OCI-LY1 (cell line): ENCODE data around the gene ODAD3.

Experiments
- H2AFZ ChIP-seq: fragments of 200-600 bp; sonication (generic), shearing (Covaris generic); 2 replicates; pipeline ENCODE4 v1.6.0; 2014; ENCODE audit warnings: antibody characterized with exemption, mild to moderate bottlenecking, low read length
- H3F3A ChIP-seq: fragments of 200-600 bp; sonication (generic), shearing (Covaris generic); 2 replicates; pipeline ENCODE4 v1.6.0; 2014; ENCODE audit warnings: mild to moderate bottlenecking, antibody characterized with exemption, low read length, moderate library complexity; ENCODE audit not compliant: insufficient read depth
- H3K27ac ChIP-seq: fragments of 200-600 bp; sonication (generic); 2 replicates; pipeline ENCODE4 v1.5.1; 2014; ENCODE audit warnings: low read length, mixed run types, mild to moderate bottlenecking, low read depth; ENCODE audit not compliant: poor library complexity, severe bottlenecking
- H3K27me3 ChIP-seq: fragments of 200-600 bp; sonication (generic); 2 replicates; pipeline ENCODE4 v1.6.0; 2014; ENCODE audit warnings: antibody characterized with exemption, mild to moderate bottlenecking, low read length, moderate library complexity; ENCODE audit not compliant: insufficient read depth
- H3K36me3 ChIP-seq: fragments of 200-600 bp; sonication (generic); 2 replicates; pipeline ENCODE4 v1.6.1; 2014; ENCODE audit warnings: mild to moderate bottlenecking, antibody characterized with exemption, low read length, moderate library complexity, mixed read lengths; ENCODE audit not compliant: insufficient read depth
- H3K4me1 ChIP-seq: fragments of 200-600 bp; sonication (generic); 2 replicates; pipeline ENCODE4 v1.5.1; 2014; ENCODE audit warnings: mild to moderate bottlenecking, low read length, moderate library complexity; ENCODE audit not compliant: insufficient read depth, severe bottlenecking
- H3K4me2 ChIP-seq: fragments of 200-600 bp; sonication (generic), shearing (Covaris generic); 2 replicates; pipeline ENCODE4 v1.6.1; 2014; ENCODE audit warnings: low read length
- H3K4me3 ChIP-seq: fragments of 200-600 bp; sonication (generic); 2 replicates; pipeline ENCODE4 v1.5.1; 2014; ENCODE audit warnings: low read length, low read depth, mild to moderate bottlenecking, mixed read lengths; ENCODE audit not compliant: poor library complexity, severe bottlenecking
- H3K79me2 ChIP-seq: fragments of 200-600 bp; shearing (Covaris generic); 2 replicates; pipeline ENCODE4 v1.6.1; 2016; ENCODE audit warnings: mixed run types, low read length, mixed read lengths; ENCODE audit not compliant: insufficient read depth
- H3K9ac ChIP-seq: fragments of 200-600 bp; sonication (generic), shearing (Covaris generic); 2 replicates; pipeline ENCODE4 v1.6.1; 2014; ENCODE audit warnings: mild to moderate bottlenecking, low read length, mixed read lengths
- H3K9me2 ChIP-seq: fragments of 200-600 bp; sonication (generic), shearing (Covaris generic); 2 replicates; pipeline ENCODE4 v1.6.1; 2014; ENCODE audit warnings: low read depth, mild to moderate bottlenecking, low read length, mixed read lengths
- H3K9me3 ChIP-seq: fragments of 200-600 bp; shearing (Covaris generic); 2 replicates; pipeline ENCODE4 v1.6.1; 2014; ENCODE audit warnings: low read length, mixed read lengths
- H4K20me1 ChIP-seq: fragments of 200-600 bp; sonication (generic), shearing (Covaris generic); 2 replicates; pipeline ENCODE4 v1.6.0; 2016; ENCODE audit warnings: mild to moderate bottlenecking, low read length; ENCODE audit not compliant: insufficient read depth
- EZH2 ChIP-seq: fragments of 200-600 bp; sonication (generic), shearing (Covaris generic); IDR thresholded peaks from 2 replicates; pipeline ENCODE4 v1.8.0; 2017; ENCODE audit warnings: borderline replicate concordance, mixed run types, mild to moderate bottlenecking, antibody characterized with exemption, low read length, moderate library complexity, mixed read lengths
- TF ChIP-seq, protein P1 (sequence below): fragments of 200-600 bp; sonication (generic), shearing (Covaris generic); IDR thresholded peaks from 2 replicates; pipeline ENCODE4 v1.5.1; 2017; ENCODE audit warnings: mild to moderate bottlenecking, antibody characterized with exemption, low read length, moderate library complexity, mixed read lengths

The ODAD3 gene

GRCh38 chr19:11425719-11426457, 9.0 kb downstream of the ODAD3 start:
- H3K4me1 ChIP-seq, result peaks cover 8% of the 10 kb centered on the region
- H3K36me3 ChIP-seq, result no peaks in the 10 kb centered on the region
- no peak overlapping the region for H3K27ac ChIP-seq
- no peaks in the 10 kb centered on the region for H3F3A ChIP-seq
- H2AFZ ChIP-seq, result no peak overlapping the region
- H3K4me2 ChIP-seq, result no peak overlapping the region
- TF ChIP-seq, protein P1, sequence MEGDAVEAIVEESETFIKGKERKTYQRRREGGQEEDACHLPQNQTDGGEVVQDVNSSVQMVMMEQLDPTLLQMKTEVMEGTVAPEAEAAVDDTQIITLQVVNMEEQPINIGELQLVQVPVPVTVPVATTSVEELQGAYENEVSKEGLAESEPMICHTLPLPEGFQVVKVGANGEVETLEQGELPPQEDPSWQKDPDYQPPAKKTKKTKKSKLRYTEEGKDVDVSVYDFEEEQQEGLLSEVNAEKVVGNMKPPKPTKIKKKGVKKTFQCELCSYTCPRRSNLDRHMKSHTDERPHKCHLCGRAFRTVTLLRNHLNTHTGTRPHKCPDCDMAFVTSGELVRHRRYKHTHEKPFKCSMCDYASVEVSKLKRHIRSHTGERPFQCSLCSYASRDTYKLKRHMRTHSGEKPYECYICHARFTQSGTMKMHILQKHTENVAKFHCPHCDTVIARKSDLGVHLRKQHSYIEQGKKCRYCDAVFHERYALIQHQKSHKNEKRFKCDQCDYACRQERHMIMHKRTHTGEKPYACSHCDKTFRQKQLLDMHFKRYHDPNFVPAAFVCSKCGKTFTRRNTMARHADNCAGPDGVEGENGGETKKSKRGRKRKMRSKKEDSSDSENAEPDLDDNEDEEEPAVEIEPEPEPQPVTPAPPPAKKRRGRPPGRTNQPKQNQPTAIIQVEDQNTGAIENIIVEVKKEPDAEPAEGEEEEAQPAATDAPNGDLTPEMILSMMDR, result no peak
- no peak for TF ChIP-seq EZH2
- H3K27me3 ChIP-seq, result no peaks in the 10 kb centered on the region; the same call in 1 of the 2 replicates
- no peak overlapping the region for H3K9ac ChIP-seq
- H4K20me1 ChIP-seq, result no peaks in the 10 kb centered on the region
- no peaks in the 10 kb centered on the region for H3K9me2 ChIP-seq
- no peaks in the 10 kb centered on the region for H3K79me2 ChIP-seq
- no peak overlapping the region for H3K4me3 ChIP-seq
- H3K9me3 ChIP-seq, result no peaks in the 10 kb centered on the region

DNA sequence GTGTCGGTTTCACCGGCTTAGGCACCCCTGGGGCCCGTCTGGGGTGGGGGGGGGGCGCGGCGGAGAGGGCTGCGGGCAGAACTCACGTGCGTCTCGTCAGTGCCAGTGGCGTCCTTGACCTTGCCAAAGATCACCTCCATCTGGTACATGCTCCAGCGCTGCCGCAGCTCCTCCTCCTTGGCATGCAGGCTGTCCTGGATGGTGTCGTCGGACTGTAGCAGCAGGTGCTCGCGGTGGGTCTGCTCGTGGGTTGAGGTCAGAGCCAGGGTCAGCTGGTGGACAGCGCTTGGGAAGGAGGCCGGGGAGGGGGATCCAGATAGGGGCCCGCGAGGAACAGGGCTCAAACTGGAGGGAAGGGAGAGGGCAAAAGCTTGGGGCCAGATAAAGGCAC, 11.1 kb downstream of the ODAD3 start:
- Histone ChIP-seq H3K4me1 (peaks cover 10% of the 10 kb centered on the region), H3K9ac (no peak overlapping the region), H3K27ac (no peak overlapping the region), H3K4me2 (no peak overlapping the region), H3K27me3 (no peaks in the 10 kb centered on the region; the same call in 1 of the 2 replicates), H2AFZ (no peak overlapping the region), H3K9me2 (no peaks in the 10 kb centered on the region), H3K79me2 (no peaks in the 10 kb centered on the region), H3F3A (no peaks in the 10 kb centered on the region), H3K36me3 (no peaks in the 10 kb centered on the region), H3K4me3 (no peak overlapping the region), H4K20me1 (no peaks in the 10 kb centered on the region), H3K9me3 (no peaks in the 10 kb centered on the region)
- TF ChIP-seq, protein P1, result no peak
- TF ChIP-seq EZH2, result no peak

DNA sequence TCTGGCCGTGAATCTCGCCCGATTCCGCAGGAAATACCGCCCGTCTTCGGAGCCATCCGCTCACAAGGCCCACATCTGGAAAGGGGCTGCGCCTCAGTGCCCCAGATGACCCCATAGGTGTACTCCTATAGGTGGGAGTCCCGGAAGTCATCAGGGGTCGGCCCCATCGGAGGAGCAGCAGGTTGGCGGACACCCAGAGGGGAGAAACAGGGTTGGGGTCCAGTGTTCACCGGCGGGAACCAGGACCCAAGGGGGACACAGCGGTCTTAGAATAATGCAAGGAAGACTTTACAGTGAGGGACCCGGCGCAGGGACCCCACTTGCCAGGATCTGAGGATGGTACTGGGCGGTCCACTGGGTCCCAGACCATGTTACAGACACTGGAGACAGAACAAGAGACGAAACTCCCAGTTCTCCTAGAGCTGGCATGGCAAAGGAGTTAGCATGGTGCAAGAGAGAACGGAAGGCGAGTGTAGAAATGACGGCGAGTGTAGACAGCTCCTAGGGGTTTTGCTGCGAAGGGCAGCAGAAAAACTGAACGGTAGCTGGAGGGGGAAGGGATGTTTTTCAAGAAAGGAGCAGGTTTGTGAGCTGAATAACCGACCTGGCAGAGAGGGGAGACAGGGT, 11.6 kb downstream of the ODAD3 start:
- H3K79me2 ChIP-seq, result no peaks in the 10 kb centered on the region
- H3K9ac ChIP-seq, result no peak overlapping the region
- H3K27ac ChIP-seq, result no peak overlapping the region
- H2AFZ ChIP-seq, result no peak overlapping the region
- no peaks in the 10 kb centered on the region for H3F3A ChIP-seq
- TF ChIP-seq EZH2, result no peak
- TF ChIP-seq, protein P1, result no peak
- H3K27me3 ChIP-seq, result no peaks in the 10 kb centered on the region; the same call in 1 of the 2 replicates
- H3K9me2 ChIP-seq, result no peaks in the 10 kb centered on the region
- no peaks in the 10 kb centered on the region for H3K9me3 ChIP-seq
- H3K36me3 ChIP-seq, result no peaks in the 10 kb centered on the region
- H3K4me3 ChIP-seq, result no peak overlapping the region
- no peak overlapping the region for H3K4me2 ChIP-seq
- H4K20me1 ChIP-seq, result no peaks in the 10 kb centered on the region
- peaks cover 15% of the 10 kb centered on the region for H3K4me1 ChIP-seq
